Measurements from ENCODE around the gene ORC4. TPM values are rescaled to one million over a fixed set of nuclear protein-coding genes. Genes with fewer than 3 reads are reported as not detected.

ORC4 gene
- total and polyA plus RNA-seq, 8 donors = 4.9 to 86.1 (median 9.6) TPM

DNA sequence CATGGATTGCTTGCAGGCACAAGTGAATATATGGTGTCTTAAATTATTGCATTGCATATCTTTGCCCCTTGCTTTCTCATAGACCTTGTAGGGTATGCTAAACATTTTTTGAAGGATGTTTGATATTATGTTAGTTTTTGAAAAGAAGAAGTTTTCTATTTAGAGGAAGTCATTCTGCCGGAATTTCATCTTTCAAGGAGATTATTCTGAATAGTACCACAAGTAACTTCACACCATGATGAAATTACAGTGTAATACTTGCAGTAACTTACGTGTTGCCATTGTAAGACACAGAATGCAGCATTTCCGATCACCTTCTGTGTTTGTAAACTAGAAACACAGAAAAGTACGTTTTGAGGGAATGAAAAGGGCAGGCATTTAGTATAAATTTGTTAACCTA is 103.8 kb downstream of the ORC4 start:
- H3K36me3 ChIP-seq = peaks cover 0 to 52% (median 49%) of the 10 kb centered on the region in 4 donors
- TF ChIP-seq, protein P1, sequence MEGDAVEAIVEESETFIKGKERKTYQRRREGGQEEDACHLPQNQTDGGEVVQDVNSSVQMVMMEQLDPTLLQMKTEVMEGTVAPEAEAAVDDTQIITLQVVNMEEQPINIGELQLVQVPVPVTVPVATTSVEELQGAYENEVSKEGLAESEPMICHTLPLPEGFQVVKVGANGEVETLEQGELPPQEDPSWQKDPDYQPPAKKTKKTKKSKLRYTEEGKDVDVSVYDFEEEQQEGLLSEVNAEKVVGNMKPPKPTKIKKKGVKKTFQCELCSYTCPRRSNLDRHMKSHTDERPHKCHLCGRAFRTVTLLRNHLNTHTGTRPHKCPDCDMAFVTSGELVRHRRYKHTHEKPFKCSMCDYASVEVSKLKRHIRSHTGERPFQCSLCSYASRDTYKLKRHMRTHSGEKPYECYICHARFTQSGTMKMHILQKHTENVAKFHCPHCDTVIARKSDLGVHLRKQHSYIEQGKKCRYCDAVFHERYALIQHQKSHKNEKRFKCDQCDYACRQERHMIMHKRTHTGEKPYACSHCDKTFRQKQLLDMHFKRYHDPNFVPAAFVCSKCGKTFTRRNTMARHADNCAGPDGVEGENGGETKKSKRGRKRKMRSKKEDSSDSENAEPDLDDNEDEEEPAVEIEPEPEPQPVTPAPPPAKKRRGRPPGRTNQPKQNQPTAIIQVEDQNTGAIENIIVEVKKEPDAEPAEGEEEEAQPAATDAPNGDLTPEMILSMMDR (IDR thresholded peaks at IDR 0.05) = no peak
- no peak for TF ChIP-seq POLR2A (IDR thresholded peaks at IDR 0.05)
- no peak for TF ChIP-seq POLR2AphosphoS5 (IDR thresholded peaks at IDR 0.05)
- no peak for TF ChIP-seq EP300 (IDR thresholded peaks at IDR 0.05)
- 79 to 92% (median 84%) methylated on average over 4 of the region's 4 CpGs for WGBS, 5 donors
- no peak for DNase-seq
- peaks cover 0 to 21% (median 12%) of the 10 kb centered on the region in 4 donors for H3K4me1 ChIP-seq
- intact Hi-C loops (cut with DNase I; ENCODE audit: low total_unique reads) = no loop called here
- H3K4me3 ChIP-seq = no peak overlapping the region
- no peaks in the 10 kb centered on the region for H3K27me3 ChIP-seq
- H3K27ac ChIP-seq = no peak overlapping the region
- no peaks in the 10 kb centered on the region for H3K9me3 ChIP-seq

DNA sequence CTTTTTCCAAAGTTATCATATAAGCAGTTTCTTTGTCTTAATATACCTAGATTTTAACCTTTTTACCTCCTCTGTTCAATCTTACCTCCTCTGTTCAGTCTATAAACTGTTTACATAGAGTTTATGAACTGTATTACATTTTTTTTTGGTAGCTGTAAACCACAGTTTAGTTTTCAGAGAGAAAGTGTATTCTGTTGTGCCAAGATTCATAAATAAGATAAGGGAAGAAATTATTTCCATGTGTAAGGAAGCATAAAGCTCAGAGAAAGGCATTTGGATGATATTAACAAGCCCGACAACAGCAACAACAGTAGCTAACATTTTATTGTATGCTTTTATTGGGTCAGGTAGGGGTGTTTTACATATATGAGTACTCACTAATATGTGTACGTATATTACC is 104.5 kb downstream of the ORC4 start:
- H3K4me3 ChIP-seq = no peak overlapping the region
- WGBS, 5 donors = 91 to 99% (median 98%) methylated on average over 2 of the region's 2 CpGs
- peaks cover 0 to 26% (median 13%) of the 10 kb centered on the region in 4 donors for H3K4me1 ChIP-seq
- DNase-seq = no peak
- TF ChIP-seq EP300 (IDR thresholded peaks at IDR 0.05) = no peak
- TF ChIP-seq POLR2AphosphoS5 (IDR thresholded peaks at IDR 0.05) = no peak
- TF ChIP-seq, protein P1 (IDR thresholded peaks at IDR 0.05) = no peak
- TF ChIP-seq POLR2A (IDR thresholded peaks at IDR 0.05) = no peak
- H3K36me3 ChIP-seq = peaks cover 0 to 48% (median 44%) of the 10 kb centered on the region in 4 donors
- H3K9me3 ChIP-seq = no peaks in the 10 kb centered on the region
- no peak overlapping the region for H3K27ac ChIP-seq
- intact Hi-C loops (cut with DNase I; ENCODE audit: low total_unique reads) = no loop called here
- H3K27me3 ChIP-seq = no peaks in the 10 kb centered on the region

DNA sequence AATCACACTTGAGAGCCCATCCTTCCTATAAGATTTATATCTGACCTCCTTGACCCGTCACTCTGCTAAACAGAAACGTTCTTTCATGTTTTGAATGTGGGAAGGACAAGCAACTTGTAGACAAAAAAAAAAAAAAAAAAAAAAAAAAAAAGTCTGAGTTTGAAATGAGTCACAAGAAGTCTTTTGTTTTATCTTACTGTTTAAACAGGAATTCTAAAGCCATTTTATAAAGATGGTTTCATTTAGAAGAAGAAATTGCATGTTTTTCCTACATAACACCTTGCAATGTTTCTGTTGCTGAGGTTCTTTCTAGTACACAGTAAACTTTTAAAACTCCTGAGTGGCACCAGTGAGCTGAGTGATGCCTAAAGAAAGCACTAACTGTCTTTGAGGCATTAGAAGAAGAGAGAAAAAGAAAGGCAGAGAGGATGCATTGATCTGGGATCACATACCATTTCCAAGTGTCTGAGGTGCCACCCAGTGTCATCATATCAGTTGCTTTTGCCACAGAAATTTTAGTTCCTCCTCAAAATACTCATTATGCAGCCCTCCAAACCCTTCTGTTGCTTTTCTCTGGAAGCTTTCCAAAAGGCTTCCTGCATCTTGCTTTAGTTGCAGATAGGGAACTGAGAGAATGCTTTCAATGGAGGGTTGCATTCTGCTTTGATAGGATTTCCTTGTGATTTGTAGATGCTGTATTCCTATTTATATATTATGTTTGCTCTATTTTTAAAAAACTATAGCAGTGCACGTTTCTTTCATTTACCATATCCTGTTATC is 106.6 kb downstream of the ORC4 start:
- 21 to 43% (median 29%) methylated on average over 3 of the region's 3 CpGs for WGBS, 5 donors
- intact Hi-C loops (cut with DNase I; ENCODE audit: low total_unique reads) = no loop called here

DNA sequence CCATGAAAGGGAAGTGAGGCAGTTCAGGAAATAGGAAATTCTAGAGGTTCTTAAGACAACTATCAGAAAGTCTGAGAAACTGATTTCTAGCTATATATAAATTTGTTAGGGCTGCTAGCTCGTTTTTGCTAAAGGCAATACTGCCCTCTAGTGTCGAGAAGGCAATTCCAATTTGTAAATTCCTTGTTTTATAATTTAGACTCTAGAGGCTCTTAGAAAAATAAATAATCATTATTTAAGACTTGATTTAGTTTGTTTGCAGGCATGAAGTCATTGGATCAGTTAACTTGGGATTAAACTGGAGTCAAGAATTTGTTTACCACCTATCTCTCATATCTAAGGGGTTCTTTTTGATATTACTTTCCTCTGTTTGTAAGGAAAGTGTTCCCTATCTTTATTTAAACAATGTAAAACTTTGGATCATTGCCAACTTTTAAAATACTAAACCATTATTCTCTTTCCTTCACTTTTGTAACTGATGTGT is 109.5 kb downstream of the ORC4 start:
- Histone ChIP-seq H3K27me3 (no peaks in the 10 kb centered on the region), H3K27ac (no peak overlapping the region), H3K4me3 (no peak overlapping the region), H3K9me3 (no peaks in the 10 kb centered on the region), H3K4me1 (peaks cover 0 to 39% (median 18%) of the 10 kb centered on the region in 4 donors), H3K36me3 (peaks cover 0 to 10% (median 4%) of the 10 kb centered on the region in 4 donors)
- WGBS, 5 donors = 0 to 1% (median 0%) methylated on average over 2 of the region's 2 CpGs
- TF ChIP-seq, protein P1 (IDR thresholded peaks at IDR 0.05) = peak in 5 of 7 experiments; percentile 24 to 85 (median 68)
- no peak for TF ChIP-seq POLR2AphosphoS5 (IDR thresholded peaks at IDR 0.05)
- intact Hi-C loops (cut with DNase I; ENCODE audit: low total_unique reads) = no loop called here
- peak in 1 of 2 donors; percentile 88 for DNase-seq

More for the DNA sequence above, 106.6 kb downstream of the ORC4 start:
- H3K27me3 ChIP-seq = no peaks in the 10 kb centered on the region
- H3K4me3 ChIP-seq = no peak overlapping the region
- peak in 1 of 2 donors; percentile 35 for DNase-seq
- H3K27ac ChIP-seq = no peak overlapping the region
- H3K4me1 ChIP-seq = peaks cover 0 to 38% (median 18%) of the 10 kb centered on the region in 4 donors
- H3K9me3 ChIP-seq = no peaks in the 10 kb centered on the region
- H3K36me3 ChIP-seq = peaks cover 0 to 30% (median 30%) of the 10 kb centered on the region in 4 donors
- no peak for TF ChIP-seq EP300 (IDR thresholded peaks at IDR 0.05)
- TF ChIP-seq, protein P1 (IDR thresholded peaks at IDR 0.05) = no peak
- no peak for TF ChIP-seq POLR2A (IDR thresholded peaks at IDR 0.05)
- TF ChIP-seq POLR2AphosphoS5 (IDR thresholded peaks at IDR 0.05) = no peak

Data from stomach (tissue), 9 donors.